B cell (primary cell): ENCODE data around the gene EPHB1. TPM values are rescaled to one million over a fixed set of nuclear protein-coding genes. Genes with fewer than 3 reads are reported as not detected.

Source experiments
- ATAC-seq: fragments of 200-7000 bp; cut with Tn5 transposase; one replicate; pipeline ENCODE4 v1.10.0; 2021; ENCODE audit warnings: low read depth, mild to moderate bottlenecking, moderate number of reproducible peaks, moderate library complexity
- CTCF ChIA-PET: fragments of 350-600 bp; sonication (Branson Sonifier 250); formaldehyde crosslinking; loops from one replicate; lab custom pipeline; 2021; ENCODE audit warnings: antibody characterized with exemption, inconsistent platforms; lab: Charles Lee
- POLR2A ChIA-PET: fragments of 350-600 bp; sonication (Branson Sonifier 250); formaldehyde crosslinking; loops from one replicate; lab custom pipeline; 2021; ENCODE audit warnings: antibody characterized with exemption; lab: Charles Lee
- DNase-seq: peaks from one replicate; pipeline ENCODE4 v3.0.0; 2013
- H2AFZ ChIP-seq: 2 replicates; pipeline ENCODE4 v1.6.1; 2012; ENCODE audit warnings: mild to moderate bottlenecking, low read depth, low read length; ENCODE audit not compliant: insufficient read depth, poor library complexity, severe bottlenecking
- H3K27ac ChIP-seq, 2 donors: 1 replicate in 1 of 2; 2 replicates in 1 of 2; pipeline ENCODE4 v1.5.1; 2012 to 2013; ENCODE audit warnings: low read length in 2 of 2, mild to moderate bottlenecking in 2 of 2, moderate library complexity in 1 of 2
- H3K27me3 ChIP-seq, 4 experiments: fragments of 200-600 bp in 1 of 4; sonication (generic) in 1 of 4; replicated peaks in 1 of 4; 1 replicate in 2 of 4; 2 replicates in 2 of 4; pipeline versions ENCODE4 v1.6.1 to v1.7.0; 2013 to 2016; ENCODE audit warnings: low read length in 3 of 4, mild to moderate bottlenecking in 2 of 4, mixed read lengths in 1 of 4, moderate library complexity in 1 of 4; ENCODE audit not compliant: insufficient read depth in 4 of 4, control insufficient read depth in 3 of 4; ENCODE audit errors: control extremely low read depth in 1 of 4
- H3K36me3 ChIP-seq, 2 experiments: replicated peaks in 1 of 2; 1 replicate in 1 of 2; 2 replicates in 1 of 2; pipeline versions ENCODE4 v1.6.1 to v1.7.1; 2013; ENCODE audit warnings: low read length in 1 of 2; ENCODE audit not compliant: insufficient read depth in 2 of 2, control insufficient read depth in 1 of 2; ENCODE audit errors: control extremely low read depth in 1 of 2, extremely low read depth in 1 of 2
- H3K4me1 ChIP-seq, 2 donors: fragments of 200-600 bp in 1 of 2; sonication (generic) in 1 of 2; 1 replicate in 1 of 2; 2 replicates in 1 of 2; pipeline versions ENCODE4 v1.5.1 to v1.6.1; 2013 to 2017; ENCODE audit warnings: low read length in 2 of 2; ENCODE audit not compliant: control insufficient read depth in 2 of 2, insufficient read depth in 2 of 2
- H3K4me2 ChIP-seq: replicated peaks from 2 replicates; pipeline ENCODE3; 2012; ENCODE audit warnings: mild to moderate bottlenecking, low read depth, low read length; ENCODE audit not compliant: poor library complexity, severe bottlenecking
- H3K4me3 ChIP-seq, 5 experiments: fragments of 200-600 bp in 1 of 5; sonication (generic) in 1 of 5; 1 replicate in 3 of 5; 2 replicates in 2 of 5; pipeline versions ENCODE4 v1.5.1 to v1.7.0; 2011 to 2016; ENCODE audit warnings: low read length in 4 of 5, mild to moderate bottlenecking in 4 of 5, low read depth in 2 of 5, control low read depth in 1 of 5, moderate library complexity in 1 of 5; ENCODE audit not compliant: insufficient read depth in 1 of 5; ENCODE audit errors: control extremely low read depth in 1 of 5, extremely low read depth in 1 of 5
- H3K79me2 ChIP-seq: fragments of 200-600 bp; sonication (generic); one replicate; pipeline ENCODE4 v1.6.0; 2016; ENCODE audit warnings: low read length; ENCODE audit not compliant: control insufficient read depth, insufficient read depth
- H3K9ac ChIP-seq: fragments of 200-600 bp; sonication (generic); 2 replicates; pipeline ENCODE4 v1.6.1; 2017; ENCODE audit warnings: mild to moderate bottlenecking, low read length, moderate library complexity
- H3K9me3 ChIP-seq, 3 donors: one replicate each; pipeline versions ENCODE4 v1.6.1 to v1.7.1; 2013; ENCODE audit warnings: low read length in 2 of 3; ENCODE audit not compliant: control insufficient read depth in 2 of 3, insufficient read depth in 1 of 3; ENCODE audit errors: control extremely low read depth in 1 of 3
- H4K20me1 ChIP-seq: 2 replicates; pipeline ENCODE4 v1.6.0; 2012; ENCODE audit warnings: mild to moderate bottlenecking, low read length; ENCODE audit not compliant: insufficient read depth, control insufficient read depth, poor library complexity, severe bottlenecking
- H3K27ac Mint-ChIP-seq: one replicate; pipeline ENCODE4 v1.8.0; 2021; ENCODE audit warnings: mixed read lengths
- H3K27me3 Mint-ChIP-seq: one replicate; pipeline ENCODE4 v1.8.0; 2021; ENCODE audit warnings: mixed read lengths
- H3K4me1 Mint-ChIP-seq: one replicate; pipeline ENCODE4 v1.8.0; 2021; ENCODE audit warnings: mixed read lengths
- H3K4me3 Mint-ChIP-seq: one replicate; pipeline ENCODE4 v1.8.0; 2021; ENCODE audit warnings: mixed read lengths
- H3K9me3 Mint-ChIP-seq: one replicate; pipeline ENCODE4 v1.8.0; 2022; ENCODE audit warnings: mixed read lengths; ENCODE audit not compliant: insufficient read depth
- CTCF ChIP-seq: fragments of 200-600 bp; IDR thresholded peaks from one replicate; pipeline ENCODE4 v1.8.0; 2022; ENCODE audit warnings: antibody characterized with exemption, mild to moderate bottlenecking
- EZH2 ChIP-seq: IDR thresholded peaks from 2 replicates; pipeline ENCODE4 v1.6.1; 2012; ENCODE audit warnings: borderline replicate concordance, low read depth, mild to moderate bottlenecking, moderate library complexity, low read length; ENCODE audit not compliant: insufficient read depth, poor library complexity, severe bottlenecking
- WGBS: methylation state at CpG from one replicate; pipeline ENCODE4 v1.1.5; 2013; ENCODE audit warnings: missing lambda C conversion rate; ENCODE audit not compliant: insufficient coverage; 5-methylcytosine and 5-hydroxymethylcytosine counted together
- intact Hi-C: fragments of 100-400 bp; cut with micrococcal nuclease; formaldehyde crosslinking; loops from one replicate; pipeline ENCODE4 v1.10.0; 2022
- polyA plus RNA-seq: library from polyadenylated mRNA; depleted of rRNA; stranded (reverse); fragments of >200 nt; gene quantifications from 2 replicates; pipeline ENCODE4 v1.2.3, GENCODE V29; 2012
- total RNA-seq, 2 donors: library from RNA; stranded (reverse); fragments of 120-200 nt in 1 of 2; gene quantifications; 1 replicate in 1 of 2; 2 replicates in 1 of 2; pipeline versions ENCODE4 v1.2.3 to v1.2.4, GENCODE V29; 2013 to 2022

Gene EPHB1
- total and polyA plus RNA-seq, 2 donors (not counting 1 experiment from before 2014, with no cell fraction given): 0.01 TPM; not detected in 1

DNA sequence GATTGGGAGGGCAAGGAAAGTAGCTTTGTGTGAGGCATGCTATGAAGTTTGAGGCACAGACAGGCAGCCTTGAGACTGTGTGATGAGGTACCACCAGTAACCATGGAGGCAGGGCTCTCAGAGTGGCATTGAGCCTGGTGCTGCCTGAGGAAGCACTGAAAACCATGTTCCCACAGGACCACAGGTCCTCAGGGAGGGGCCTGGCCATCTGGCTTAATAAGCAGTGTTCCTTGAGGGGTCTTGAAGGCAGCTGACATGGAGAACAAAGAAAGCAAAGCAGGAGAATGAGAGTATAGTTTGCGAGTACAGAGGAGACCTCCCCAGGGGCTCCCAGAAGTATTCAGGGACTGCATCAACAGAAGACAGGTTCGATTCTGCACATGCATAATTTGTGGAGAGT, 346.6 kb downstream of the EPHB1 start:
- intact Hi-C loops: no loop called here
- Histone ChIP-seq H3K79me2 (no peaks in the 10 kb centered on the region), H3K9me3 (no peaks in the 10 kb centered on the region), H3K4me3 (no peak overlapping the region), H3K36me3 (no peaks in the 10 kb centered on the region), H3K4me2 (no peak overlapping the region), H3K4me1 (no peaks in the 10 kb centered on the region), H3K27ac (no peak overlapping the region), H3K9ac (no peak overlapping the region), H2AFZ (no peak overlapping the region), H3K27me3 (no peaks in the 10 kb centered on the region), H4K20me1 (no peaks in the 10 kb centered on the region)
- CTCF ChIA-PET: no interaction called here
- 80% methylated on average over 2 of the region's 2 CpGs for WGBS
- no peak for TF ChIP-seq EZH2
- DNase-seq (no peak), ATAC-seq (no peak)
- Mint-ChIP-seq H3K4me1 (no peaks in the 10 kb centered on the region), H3K9me3 (no peaks in the 10 kb centered on the region), H3K27me3 (no peaks in the 10 kb centered on the region), H3K27ac (no peak overlapping the region), H3K4me3 (no peak overlapping the region)
- POLR2A ChIA-PET: no interaction called here

DNA sequence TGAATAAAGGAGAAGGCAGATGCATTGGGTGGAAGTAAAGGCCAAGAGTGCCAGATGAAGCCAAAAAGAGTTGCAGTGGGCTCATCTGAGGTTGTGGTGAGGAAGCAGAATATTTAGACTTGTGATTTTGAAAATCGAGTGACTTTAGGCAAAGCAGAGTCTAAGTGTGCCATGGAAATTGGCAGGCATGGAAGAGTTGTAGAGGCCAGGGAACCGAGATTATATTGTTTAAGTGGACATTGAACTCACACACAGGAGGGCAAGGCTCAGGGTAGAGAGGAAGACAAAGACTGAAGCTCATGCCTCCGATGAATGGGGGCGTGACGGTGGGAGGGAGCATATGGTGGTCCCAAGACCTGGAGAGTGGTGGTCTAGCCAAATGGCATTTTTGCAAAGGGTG, 347.5 kb downstream of the EPHB1 start:
- no peak overlapping the region for H3K4me3 ChIP-seq
- H3K9me3 Mint-ChIP-seq: no peaks in the 10 kb centered on the region
- no peak overlapping the region for H3K9ac ChIP-seq
- DNase-seq (no peak), ATAC-seq (no peak)
- no peaks in the 10 kb centered on the region for H3K4me1 Mint-ChIP-seq
- H3K4me1 ChIP-seq: no peaks in the 10 kb centered on the region
- no peak overlapping the region for H3K4me2 ChIP-seq
- H3K36me3 ChIP-seq: no peaks in the 10 kb centered on the region
- H3K4me3 Mint-ChIP-seq: no peak overlapping the region
- H4K20me1 ChIP-seq: no peaks in the 10 kb centered on the region
- H3K27me3 Mint-ChIP-seq: no peaks in the 10 kb centered on the region
- no peak for TF ChIP-seq CTCF
- TF ChIP-seq EZH2: no peak
- 95% methylated on average over 5 of the region's 5 CpGs for WGBS
- H3K27ac Mint-ChIP-seq: no peak overlapping the region
- no peak overlapping the region for H2AFZ ChIP-seq
- no peaks in the 10 kb centered on the region for H3K27me3 ChIP-seq
- CTCF ChIA-PET: no interaction called here
- H3K9me3 ChIP-seq: no peaks in the 10 kb centered on the region
- intact Hi-C loops: no loop called here
- POLR2A ChIA-PET: no interaction called here
- H3K79me2 ChIP-seq: no peaks in the 10 kb centered on the region
- no peak overlapping the region for H3K27ac ChIP-seq
